HCT116 (cell line): Measurements from ENCODE around the gene RBM19. TPM values are rescaled to one million over a fixed set of nuclear protein-coding genes. Genes with fewer than 3 reads are reported as not detected.

Experiments
- ATAC-seq: fragments of 200-7000 bp; cut with Tn5 transposase; 2 replicates; pipeline ENCODE4 v1.9.1; 2020; ENCODE audit warnings: mild to moderate bottlenecking, moderate library complexity
- BruUV-seq: library from RNA; stranded (reverse); fragments of 400-500 nt; replicated peaks from 2 replicates; lab custom pipeline; 2021; lab: Mats Ljungman, UMichigan
- CTCF ChIA-PET: fragments of 300-600 bp; sonication (Branson Sonifier 250); formaldehyde crosslinking; loops from one replicate; lab custom pipeline; 2021; ENCODE audit warnings: antibody characterized with exemption; lab: Charles Lee
- POLR2A ChIA-PET: fragments of 300-600, 350-600 bp; sonication (Branson Sonifier 250); formaldehyde crosslinking; loops from one replicate; lab custom pipeline; 2021; ENCODE audit warnings: antibody characterized with exemption; lab: Charles Lee
- RAD21 ChIA-PET, 2 experiments: fragments of 300-600 bp; sonication (Branson Sonifier 250); formaldehyde crosslinking; loops; one replicate each; lab custom pipeline; 2023; ENCODE audit warnings: low total read pairs in 2 of 2; ENCODE audit not compliant: uncharacterized antibody in 2 of 2, unreplicated experiment in 2 of 2, low non-redundant PET in 1 of 2; lab: Charles Lee
- DNase-seq: peaks from one replicate; pipeline ENCODE4 v3.0.0-alpha.2; 2010; ENCODE audit warnings: low read depth, low spot score
- H2AFZ ChIP-seq: fragments of 200-600 bp; shearing (Covaris generic), sonication (generic); 2 replicates; pipeline ENCODE4 v1.6.1; 2017; ENCODE audit warnings: low read depth, mixed run types, mixed read lengths, antibody characterized with exemption, low read length; ENCODE audit not compliant: poor library complexity, severe bottlenecking
- H3K27ac ChIP-seq: 2 replicates; pipeline ENCODE4 v1.5.1; 2012; ENCODE audit warnings: low read depth, low read length
- H3K27me3 ChIP-seq: fragments of 200-600 bp; sonication (generic); 2 replicates; pipeline ENCODE4 v1.6.1; 2016; ENCODE audit warnings: mixed run types, low read length, mixed read lengths; ENCODE audit not compliant: insufficient read depth
- H3K36me3 ChIP-seq, 2 experiments: fragments of 200-500 bp in 1 of 2; fragments of 200-600 bp in 1 of 2; sonication (Bioruptor generic) in 1 of 2; sonication (generic) in 1 of 2; 2 replicates each; pipeline versions ENCODE4 v1.5.1 to v1.6.1; 2014 to 2016; ENCODE audit warnings: low read length in 2 of 2, inconsistent platforms in 1 of 2, mixed read lengths in 1 of 2, mixed run types in 1 of 2; ENCODE audit not compliant: insufficient read depth in 2 of 2, control insufficient read depth in 1 of 2
- H3K4me1 ChIP-seq, 2 experiments: fragments of 200-600 bp in 1 of 2; sonication (generic) in 1 of 2; 2 replicates each; pipeline versions ENCODE4 v1.5.1 to v1.6.1; 2012 to 2017; ENCODE audit warnings: low read length in 2 of 2, inconsistent platforms in 1 of 2, mild to moderate bottlenecking in 1 of 2, mixed read lengths in 1 of 2, mixed run types in 1 of 2, moderate library complexity in 1 of 2; ENCODE audit not compliant: insufficient read depth in 2 of 2, control insufficient read depth in 1 of 2
- H3K4me2 ChIP-seq: fragments of 200-600 bp; sonication (generic); 2 replicates; pipeline ENCODE4 v1.6.1; 2017; ENCODE audit warnings: mixed run types, low read length, mixed read lengths
- H3K4me3 ChIP-seq, 2 experiments: fragments of 200-600 bp in 1 of 2; sonication (generic) in 1 of 2; replicated peaks in 1 of 2; 2 replicates each; pipeline ENCODE4 v1.5.1; 2011 to 2016; ENCODE audit warnings: low read length in 2 of 2, control low read depth in 1 of 2, low read depth in 1 of 2, mild to moderate bottlenecking in 1 of 2, mixed read lengths in 1 of 2, mixed run types in 1 of 2
- H3K79me2 ChIP-seq: fragments of 200-600 bp; sonication (generic); 2 replicates; pipeline ENCODE4 v1.6.1; 2017; ENCODE audit warnings: mild to moderate bottlenecking, mixed run types, low read length, moderate library complexity, mixed read lengths; ENCODE audit not compliant: insufficient read depth
- H3K9ac ChIP-seq: fragments of 200-600 bp; sonication (generic); 2 replicates; pipeline ENCODE4 v1.6.1; 2016; ENCODE audit warnings: low read length, mixed read lengths
- H3K9me2 ChIP-seq: fragments of 200-600 bp; sonication (generic), shearing (Covaris generic); 2 replicates; pipeline ENCODE4 v1.6.1; 2017; ENCODE audit warnings: mixed run types, mild to moderate bottlenecking, moderate library complexity; ENCODE audit not compliant: insufficient read depth
- H3K9me3 ChIP-seq, 2 experiments: fragments of 200-500 bp in 1 of 2; fragments of 200-600 bp in 1 of 2; sonication (Bioruptor generic) in 1 of 2; sonication (generic) in 1 of 2; 2 replicates each; pipeline ENCODE4 v1.6.1; 2014 to 2017; ENCODE audit warnings: low read length in 2 of 2, mixed read lengths in 2 of 2, inconsistent platforms in 1 of 2, low read depth in 1 of 2, mild to moderate bottlenecking in 1 of 2, mixed run types in 1 of 2, moderate library complexity in 1 of 2; ENCODE audit not compliant: control insufficient read depth in 1 of 2, insufficient read depth in 1 of 2
- H4K20me1 ChIP-seq: fragments of 200-600 bp; sonication (generic), shearing (Covaris generic); 2 replicates; pipeline ENCODE4 v1.6.1; 2017; ENCODE audit warnings: mixed run types, mild to moderate bottlenecking, moderate library complexity; ENCODE audit not compliant: insufficient read depth
- ATF3 ChIP-seq: IDR thresholded peaks from 2 replicates; pipeline ENCODE4 v1.6.1; 2012
- CBX3 ChIP-seq: IDR thresholded peaks from 2 replicates; pipeline ENCODE4 v1.6.1; 2012; ENCODE audit warnings: low read depth
- CEBPB ChIP-seq: IDR thresholded peaks from 2 replicates; pipeline ENCODE4 v1.6.1; 2012; ENCODE audit warnings: low read depth
- CTCF ChIP-seq, 3 experiments: fragments of 200-600 bp in 1 of 3; sonication (generic) in 1 of 3; IDR thresholded peaks in 2 of 3; conservative IDR thresholded peaks in 1 of 3; 2 replicates each; pipeline ENCODE4 v1.5.1; 2012 to 2017; ENCODE audit warnings: low read depth in 2 of 3, low read length in 2 of 3, antibody characterized with exemption in 1 of 3, borderline replicate concordance in 1 of 3, control low read depth in 1 of 3, mild to moderate bottlenecking in 1 of 3, mixed read lengths in 1 of 3, mixed run types in 1 of 3, moderate library complexity in 1 of 3; ENCODE audit not compliant: insufficient read depth in 1 of 3
- ELF1 ChIP-seq: IDR thresholded peaks from 2 replicates; pipeline ENCODE4 v1.6.1; 2012; ENCODE audit warnings: low read depth, borderline replicate concordance
- EZH2 ChIP-seq: fragments of 200-600 bp; sonication (generic); IDR thresholded peaks from 2 replicates; pipeline ENCODE4 v1.6.1; 2017; ENCODE audit warnings: antibody characterized with exemption, mixed run types
- EZH2phosphoT487 ChIP-seq: fragments of 200-600 bp; IDR thresholded peaks from 2 replicates; pipeline ENCODE4 v1.6.1; 2018; ENCODE audit warnings: antibody characterized with exemption, borderline replicate concordance
- FOSL1 ChIP-seq: IDR thresholded peaks from 2 replicates; pipeline ENCODE4 v1.6.1; 2012; ENCODE audit warnings: low read depth
- JUND ChIP-seq: IDR thresholded peaks from 2 replicates; pipeline ENCODE4 v1.6.1; 2012
- MAX ChIP-seq: IDR thresholded peaks from 2 replicates; pipeline ENCODE4 v1.6.1; 2012
- POLR2AphosphoS5 ChIP-seq: IDR thresholded peaks from 2 replicates; pipeline ENCODE4 v1.6.1; 2011; ENCODE audit warnings: mild to moderate bottlenecking, low read depth, low read length, moderate library complexity
- RAD21 ChIP-seq: IDR thresholded peaks from 2 replicates; pipeline ENCODE4 v1.6.1; 2012; ENCODE audit warnings: low read depth, mild to moderate bottlenecking
- REST ChIP-seq: IDR thresholded peaks from 2 replicates; pipeline ENCODE4 v1.6.1; 2012; ENCODE audit warnings: low read depth
- SP1 ChIP-seq: IDR thresholded peaks from 2 replicates; pipeline ENCODE4 v1.6.1; 2012; ENCODE audit warnings: low read depth
- YY1 ChIP-seq: IDR thresholded peaks from 2 replicates; pipeline ENCODE4 v1.6.1; 2011; ENCODE audit warnings: low read length, low read depth, moderate library complexity, mild to moderate bottlenecking; ENCODE audit not compliant: insufficient replicate concordance; ENCODE audit errors: extremely low read depth
- ZBTB33 ChIP-seq: IDR thresholded peaks from 2 replicates; pipeline ENCODE4 v1.6.1; 2011; ENCODE audit warnings: mild to moderate bottlenecking, low read length, moderate library complexity; ENCODE audit not compliant: insufficient replicate concordance; ENCODE audit errors: extremely low read depth
- ZNF274 ChIP-seq: fragments of 200-500 bp; sonication (Bioruptor generic); IDR thresholded peaks from 2 replicates; pipeline ENCODE4 v1.6.1; 2014; ENCODE audit warnings: mild to moderate bottlenecking, low read depth, low read length, inconsistent platforms
- intact Hi-C: fragments of 100-400 bp; cut with micrococcal nuclease; formaldehyde crosslinking; loops from 2 replicates; pipeline ENCODE4 v1.10.0; 2022
- total RNA-seq: library from RNA; stranded (reverse); gene quantifications from one replicate; pipeline ENCODE4 v1.2.1, GENCODE V29; 2021; ENCODE audit not compliant: unreplicated experiment

RBM19 gene
- total RNA-seq, 1 experiment from 2014 or later = 30.7 TPM

- no TSS peak for BruUV-seq
- H3K9me3 ChIP-seq = no peaks in the 10 kb centered on the region
- H4K20me1 ChIP-seq = no peaks in the 10 kb centered on the region
- H3K27me3 ChIP-seq = no peaks in the 10 kb centered on the region
- no peaks in the 10 kb centered on the region for H3K9me2 ChIP-seq
- H3K27ac ChIP-seq = no peak overlapping the region
- H3K79me2 ChIP-seq = no peaks in the 10 kb centered on the region
- peaks cover 21 to 30% of the 10 kb centered on the region in 2 experiments; a peak in 3 of 4 replicates for H3K36me3 ChIP-seq
- no peak overlapping the region for H3K9ac ChIP-seq
- no peak for TF ChIP-seq ELF1
- no peak for TF ChIP-seq ZBTB33
- TF ChIP-seq SP1 = no peak
- TF ChIP-seq EZH2phosphoT487 = no peak
- TF ChIP-seq YY1 = no peak
- TF ChIP-seq RAD21 = no peak
- no peak for TF ChIP-seq ZNF274
- no peak for TF ChIP-seq MAX
- TF ChIP-seq EZH2 = no peak
- TF ChIP-seq JUND = no peak
- no peak for TF ChIP-seq CTCF (IDR thresholded peaks at IDR 0.05 in 2 of 3, conservative IDR thresholded peaks at IDR 0.05 in 1 of 3; ENCODE audit: borderline replicate concordance in 1 of 3, insufficient read depth in 1 of 3, low read depth in 2 of 3, low read length in 2 of 3)
- TF ChIP-seq REST = no peak
- no peak for TF ChIP-seq ATF3
- TF ChIP-seq FOSL1 = no peak
- TF ChIP-seq POLR2AphosphoS5 = no peak
- TF ChIP-seq CBX3 = no peak
- TF ChIP-seq CEBPB = no peak
- intact Hi-C loops = no loop called here
- no peaks in the 10 kb centered on the region for H3K4me1 ChIP-seq
- ATAC-seq (no peak), DNase-seq (no peak)
- POLR2A ChIA-PET = no interaction called here
- CTCF ChIA-PET = interaction anchor here (0.6 to 3.3 kb wide), 5 partner anchors 12 to 1992 kb away, joined by 3 to 17 read pairs (median 3); partner anchors contain the start of gene RBM19
- no peak overlapping the region for H2AFZ ChIP-seq
- H3K4me3 ChIP-seq = no peak overlapping the region
- H3K4me2 ChIP-seq = no peak overlapping the region
- RAD21 ChIA-PET = no interaction called here
Measured at GRCh38 chr12:113954547-113954946, 11.6 kb downstream of the RBM19 start.
